Parathyroid adenoma (tissue), 2 donors: ENCODE data around the gene PRPF6.

Experiments used
- H2AFZ ChIP-seq: fragments of 300-600 bp; sonication (generic); one replicate; pipeline ENCODE4 v1.7.0; 2017; ENCODE audit warnings: antibody characterized with exemption, mild to moderate bottlenecking
- H3K27ac ChIP-seq: fragments of 300-600 bp; sonication (generic); one replicate; pipeline ENCODE4 v1.7.0; 2017
- H3K27me3 ChIP-seq: fragments of 300-600 bp; sonication (generic); one replicate; pipeline ENCODE4 v1.7.0; 2017; ENCODE audit warnings: low read length; ENCODE audit not compliant: control insufficient read depth, insufficient read depth
- H3K36me3 ChIP-seq: fragments of 300-600 bp; sonication (generic); one replicate; pipeline ENCODE4 v1.7.0; 2017; ENCODE audit warnings: low read length; ENCODE audit not compliant: control insufficient read depth, insufficient read depth
- H3K4me1 ChIP-seq: fragments of 300-600 bp; sonication (generic); one replicate; pipeline ENCODE4 v1.7.0; 2017; ENCODE audit warnings: control low read depth
- H3K4me2 ChIP-seq: fragments of 300-600 bp; sonication (generic); one replicate; pipeline ENCODE4 v1.7.0; 2017; ENCODE audit warnings: low read length
- H3K4me3 ChIP-seq: fragments of 300-600 bp; sonication (generic); one replicate; pipeline ENCODE4 v1.7.0; 2017; ENCODE audit warnings: low read depth, low read length
- H3K79me2 ChIP-seq: fragments of 300-600 bp; sonication (generic); one replicate; pipeline ENCODE4 v1.7.0; 2017; ENCODE audit warnings: control low read depth
- H3K9ac ChIP-seq: fragments of 300-600 bp; sonication (generic); one replicate; pipeline ENCODE4 v1.7.0; 2017; ENCODE audit warnings: mild to moderate bottlenecking
- H3K9me3 ChIP-seq: fragments of 300-600 bp; sonication (generic); one replicate; pipeline ENCODE4 v1.7.0; 2017; ENCODE audit warnings: low read length; ENCODE audit not compliant: control insufficient read depth
- CTCF ChIP-seq: fragments of 300-600 bp; sonication (generic); IDR thresholded peaks from one replicate; pipeline ENCODE4 v1.7.0; 2017; ENCODE audit warnings: antibody characterized with exemption, mild to moderate bottlenecking
- donor health status: primary hyperparathyroidism.

Gene PRPF6

GRCh38 chr20:63979557-63980316 lies 1.2 kb upstream of the PRPF6 start, which contains the start of gene SAMD10:
Gene SAMD10, minus strand, starts transcription at chr20:63979642. Its CDS starts 175 bp downstream, at chr20:63979467.
- Histone ChIP-seq H3K9ac (peak within 1 kb of the TSS; percentile 25), H2AFZ (peak within 1 kb of the TSS; percentile 99), H3K27ac (peak within 1 kb of the TSS; percentile 90), H3K27me3 (no peaks in the 10 kb centered on the region), H3K4me2 (peak within 1 kb of the TSS; percentile 72), H3K4me3 (peak within 1 kb of the TSS; percentile 73), H3K36me3 (no peaks in the 10 kb centered on the region), H3K79me2 (peaks cover 7% of the 10 kb centered on the region), H3K4me1 (peaks cover 11% of the 10 kb centered on the region), H3K9me3 (no peaks in the 10 kb centered on the region)
- TF ChIP-seq CTCF = peak; percentile 7

- Histone ChIP-seq H3K4me3 (peak overlapping the region; percentile 73), H3K9me3 (no peaks in the 10 kb centered on the region), H3K27ac (peak overlapping the region; percentile 90), H3K4me1 (peaks cover 11% of the 10 kb centered on the region), H3K27me3 (no peaks in the 10 kb centered on the region), H2AFZ (peak overlapping the region; percentile 99), H3K4me2 (peak overlapping the region; percentile 57), H3K36me3 (no peaks in the 10 kb centered on the region), H3K79me2 (peaks cover 10% of the 10 kb centered on the region), H3K9ac (no peak overlapping the region)
- TF ChIP-seq CTCF = no peak
Measured at GRCh38 chr20:63980317-63980805, 571 bp upstream of the PRPF6 start.

GRCh38 chr20:63982937-63983336 lies 2.0 kb downstream of the PRPF6 start:
- H3K27me3 ChIP-seq = no peaks in the 10 kb centered on the region
- TF ChIP-seq CTCF = no peak
- H3K9ac ChIP-seq = no peak overlapping the region
- no peaks in the 10 kb centered on the region for H3K36me3 ChIP-seq
- no peak overlapping the region for H3K4me3 ChIP-seq
- no peak overlapping the region for H3K27ac ChIP-seq
- peaks cover 11% of the 10 kb centered on the region for H3K4me1 ChIP-seq
- H3K9me3 ChIP-seq = no peaks in the 10 kb centered on the region
- peaks cover 11% of the 10 kb centered on the region for H3K79me2 ChIP-seq
- no peak overlapping the region for H2AFZ ChIP-seq
- H3K4me2 ChIP-seq = no peak overlapping the region

GRCh38 chr20:64000906-64001305 lies 20.0 kb downstream of the PRPF6 start:
- Histone ChIP-seq H3K27me3 (no peaks in the 10 kb centered on the region), H3K4me1 (no peaks in the 10 kb centered on the region), H3K4me2 (no peak overlapping the region), H3K4me3 (no peak overlapping the region), H3K27ac (no peak overlapping the region), H3K79me2 (peaks cover 16% of the 10 kb centered on the region), H3K9ac (no peak overlapping the region), H3K9me3 (no peaks in the 10 kb centered on the region), H3K36me3 (no peaks in the 10 kb centered on the region), H2AFZ (no peak overlapping the region)
- no peak for TF ChIP-seq CTCF
